Measurements from ENCODE around the gene UGT3A2.

Gene UGT3A2

DNA sequence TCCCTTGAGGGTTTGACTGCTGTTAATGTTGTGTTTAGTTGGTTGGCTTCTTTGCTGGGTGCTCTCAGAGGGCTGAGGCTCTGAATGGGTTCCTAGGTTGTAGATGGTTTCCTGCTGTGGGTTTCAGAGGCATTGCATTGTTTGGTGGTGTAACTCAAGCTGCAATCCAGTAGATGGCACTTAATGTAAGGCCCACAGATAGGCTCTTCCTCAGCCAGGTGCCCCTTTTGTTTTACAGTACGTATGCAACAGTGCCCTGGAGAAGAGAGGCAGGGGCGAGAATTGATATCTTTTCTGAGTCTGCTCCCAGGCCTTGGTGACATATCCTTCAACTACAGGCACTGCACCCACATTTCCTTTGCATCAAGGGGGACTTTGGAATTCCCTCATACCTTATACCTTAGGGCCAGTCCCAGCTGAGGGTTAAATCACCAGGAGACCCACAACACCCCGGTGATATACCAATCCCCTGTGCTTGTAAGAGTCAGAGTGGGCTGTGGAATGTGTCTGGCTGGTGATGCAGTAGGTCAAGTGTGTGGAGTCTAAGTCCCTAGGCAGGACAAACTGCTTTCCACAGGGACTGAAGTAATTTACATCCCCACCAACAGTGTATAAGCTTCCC lies 7.0 kb upstream of the UGT3A2 start:
- TF ChIP-seq CTCF (conservative IDR thresholded peaks at IDR 0.05; ENCODE audit: low read length) (peak; percentile 81), EZH2phosphoT487 (IDR thresholded peaks at IDR 0.05; ENCODE audit: borderline replicate concordance) (no peak)
- Histone ChIP-seq H3K9ac (ENCODE audit: low read depth, low read length, poor library complexity, severe bottlenecking) (no peak overlapping the region), H3K27me3 (ENCODE audit: insufficient read depth, low read length, poor library complexity, severe bottlenecking) (no peaks in the 10 kb centered on the region), H2AFZ (ENCODE audit: low read length) (peak overlapping the region; percentile 54), H3K4me1 (ENCODE audit: insufficient read depth, low read length, poor library complexity, severe bottlenecking) (peaks cover 23% of the 10 kb centered on the region), H3K4me2 (ENCODE audit: low read depth, low read length, poor library complexity, severe bottlenecking) (peak overlapping the region; percentile 12), H3K9me3 (ENCODE audit: insufficient read depth, low read depth, low read length) (no peaks in the 10 kb centered on the region), H3K4me3 (ENCODE audit: low read length, poor library complexity, severe bottlenecking) (no peak overlapping the region), H3F3A (ENCODE audit: low read depth) (no peaks in the 10 kb centered on the region), H4K20me1 (ENCODE audit: insufficient read depth, low read length, poor library complexity, severe bottlenecking) (no peaks in the 10 kb centered on the region), H3K79me2 (ENCODE audit: insufficient read depth, low read length) (no peaks in the 10 kb centered on the region), H3K36me3 (ENCODE audit: insufficient read depth, low read length) (no peaks in the 10 kb centered on the region), H3K9me2 (replicated peaks; ENCODE audit: low read depth, low read length) (no peaks in the 10 kb centered on the region)

DNA sequence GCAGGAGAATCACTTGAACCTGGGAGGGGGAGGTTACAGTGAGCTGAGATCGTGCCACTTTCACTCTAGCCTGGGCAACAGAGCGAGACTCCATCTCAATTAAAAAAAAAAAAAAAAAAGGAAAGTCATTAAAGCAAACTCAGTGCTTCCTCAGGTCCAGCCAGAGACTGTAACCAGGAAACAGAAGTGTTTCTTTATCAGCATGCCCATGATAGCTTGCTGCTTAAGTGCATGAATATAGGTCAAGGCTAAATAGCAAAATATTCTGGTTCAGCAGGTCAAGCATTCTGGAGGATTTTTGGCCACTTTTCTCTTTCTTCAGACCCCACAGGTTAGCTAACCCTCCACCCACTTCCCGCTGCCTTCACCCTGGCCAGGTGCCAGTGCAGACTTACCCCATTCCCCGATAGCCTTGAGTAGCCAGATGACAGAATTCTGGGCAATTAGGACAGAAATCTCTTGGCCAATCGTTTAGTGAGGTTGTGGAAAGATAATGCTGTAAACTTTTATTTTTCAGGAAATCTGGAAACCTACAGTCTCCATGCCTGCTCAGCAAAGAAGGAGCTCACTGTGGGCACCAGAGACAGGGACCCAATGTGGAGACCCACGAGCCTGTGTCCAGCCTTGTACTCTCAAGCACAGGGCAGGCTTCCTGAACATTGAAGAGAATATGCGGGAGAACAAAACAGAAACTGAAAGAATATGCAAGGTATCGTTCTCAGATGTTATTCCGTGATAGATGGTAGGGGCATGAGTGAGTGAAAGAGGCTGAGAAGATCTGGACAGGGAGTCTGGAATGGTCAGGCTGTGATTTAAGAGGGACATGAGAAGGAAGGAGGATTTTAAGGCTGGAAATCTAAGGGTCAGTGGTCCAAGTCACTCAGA lies 4.2 kb upstream of the UGT3A2 start:
- no peak for TF ChIP-seq EZH2phosphoT487 (IDR thresholded peaks at IDR 0.05; ENCODE audit: borderline replicate concordance)
- no peak for TF ChIP-seq CTCF (conservative IDR thresholded peaks at IDR 0.05; ENCODE audit: low read length)
- no peak overlapping the region for H3K9ac ChIP-seq (ENCODE audit: low read depth, low read length, poor library complexity, severe bottlenecking)
- H3K4me3 ChIP-seq (ENCODE audit: low read length, poor library complexity, severe bottlenecking): no peak overlapping the region

GRCh38 chr5:36068751-36069281 lies 2.1 kb upstream of the UGT3A2 start:
- Histone ChIP-seq H4K20me1 (ENCODE audit: insufficient read depth, low read length, poor library complexity, severe bottlenecking) (no peaks in the 10 kb centered on the region), H3K4me3 (ENCODE audit: low read length, poor library complexity, severe bottlenecking) (no peak overlapping the region), H3K4me1 (ENCODE audit: insufficient read depth, low read length, poor library complexity, severe bottlenecking) (peaks cover 21% of the 10 kb centered on the region), H3K4me2 (ENCODE audit: low read depth, low read length, poor library complexity, severe bottlenecking) (no peak overlapping the region), H3K27me3 (ENCODE audit: insufficient read depth, low read length, poor library complexity, severe bottlenecking) (no peaks in the 10 kb centered on the region), H3K9me2 (replicated peaks; ENCODE audit: low read depth, low read length) (no peaks in the 10 kb centered on the region), H3K36me3 (ENCODE audit: insufficient read depth, low read length) (no peaks in the 10 kb centered on the region), H3K9ac (ENCODE audit: low read depth, low read length, poor library complexity, severe bottlenecking) (no peak overlapping the region), H3F3A (ENCODE audit: low read depth) (no peaks in the 10 kb centered on the region), H3K9me3 (ENCODE audit: insufficient read depth, low read depth, low read length) (no peaks in the 10 kb centered on the region), H3K79me2 (ENCODE audit: insufficient read depth, low read length) (no peaks in the 10 kb centered on the region), H2AFZ (ENCODE audit: low read length) (no peak overlapping the region)
- TF ChIP-seq EZH2phosphoT487 (IDR thresholded peaks at IDR 0.05; ENCODE audit: borderline replicate concordance) (no peak), CTCF (conservative IDR thresholded peaks at IDR 0.05; ENCODE audit: low read length) (no peak)

More for the DNA sequence above, 4.2 kb upstream of the UGT3A2 start:
- Histone ChIP-seq H3K4me2 (ENCODE audit: low read depth, low read length, poor library complexity, severe bottlenecking) (peak overlapping the region; percentile 39), H3K27me3 (ENCODE audit: insufficient read depth, low read length, poor library complexity, severe bottlenecking) (no peaks in the 10 kb centered on the region), H4K20me1 (ENCODE audit: insufficient read depth, low read length, poor library complexity, severe bottlenecking) (no peaks in the 10 kb centered on the region), H3K4me1 (ENCODE audit: insufficient read depth, low read length, poor library complexity, severe bottlenecking) (peaks cover 23% of the 10 kb centered on the region), H3K9me3 (ENCODE audit: insufficient read depth, low read depth, low read length) (no peaks in the 10 kb centered on the region), H3K9me2 (replicated peaks; ENCODE audit: low read depth, low read length) (no peaks in the 10 kb centered on the region), H2AFZ (ENCODE audit: low read length) (peak overlapping the region; percentile 62; the same call in 1 of the 2 replicates), H3K79me2 (ENCODE audit: insufficient read depth, low read length) (no peaks in the 10 kb centered on the region), H3F3A (ENCODE audit: low read depth) (no peaks in the 10 kb centered on the region), H3K36me3 (ENCODE audit: insufficient read depth, low read length) (no peaks in the 10 kb centered on the region)

Measured in Loucy (cell line).